ENCODE measurements around the gene CELF2.

The CELF2 gene

DNA sequence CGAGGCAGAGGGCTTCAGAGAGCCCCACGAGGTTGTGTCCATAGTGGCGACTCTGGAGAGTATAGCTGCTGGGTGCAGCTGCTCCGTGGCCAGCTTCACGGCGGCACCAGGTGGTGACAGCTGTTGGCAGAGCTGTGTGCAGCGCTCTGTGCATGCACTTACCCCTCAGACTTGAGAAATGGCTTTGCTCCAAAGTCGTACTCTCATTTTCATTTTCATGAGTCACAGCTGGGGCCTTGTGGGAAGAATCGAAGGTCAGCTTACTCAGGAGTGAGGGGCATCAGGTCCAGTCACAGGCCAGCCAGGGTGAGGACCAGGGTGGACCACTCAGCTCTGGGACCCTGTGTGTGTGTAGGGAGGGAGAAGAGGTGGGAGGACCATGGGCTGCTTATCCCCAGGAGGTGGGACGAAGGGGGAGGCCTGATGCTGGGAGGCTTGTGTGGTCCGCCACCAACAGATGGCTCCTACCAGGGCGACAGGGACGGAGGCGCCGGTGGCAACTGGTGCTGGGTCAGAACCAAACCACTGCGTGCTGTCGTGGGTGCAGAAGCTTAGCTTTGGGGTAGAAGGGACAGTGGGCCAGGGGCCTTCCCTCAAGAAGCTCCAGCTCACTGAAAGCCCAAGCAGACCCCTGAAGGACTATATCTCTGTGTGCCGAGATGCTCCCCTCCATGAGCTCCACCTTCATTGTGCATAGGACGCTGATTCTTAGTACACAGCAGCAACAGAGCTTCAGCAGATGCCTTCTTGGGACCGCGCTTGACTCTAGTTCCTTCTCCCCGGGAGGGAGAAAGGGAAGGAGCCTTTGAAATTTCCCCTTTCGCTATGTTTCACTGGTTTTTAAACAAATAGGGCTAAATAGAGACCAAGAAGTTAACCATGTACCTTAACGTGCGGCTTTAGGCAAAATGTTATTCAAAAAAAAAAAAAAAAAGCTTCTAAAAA lies 225.0 kb downstream of the CELF2 start:
- TF ChIP-seq ZNF48 (tag by site-specific recombination; IDR thresholded peaks at IDR 0.05) (no peak), ZNF175 (tag by site-specific recombination; IDR thresholded peaks at IDR 0.05) (no peak), KLF10 (tag by site-specific recombination; IDR thresholded peaks at IDR 0.05) (no peak), ZNF24 (tag by site-specific recombination; IDR thresholded peaks at IDR 0.05) (no peak), KLF9 (tag by site-specific recombination; IDR thresholded peaks at IDR 0.05; ENCODE audit: low read depth) (no peak), ZNF214 (tag by site-specific recombination; IDR thresholded peaks at IDR 0.05; ENCODE audit: borderline replicate concordance) (no peak), ZNF514 (tag by site-specific recombination; IDR thresholded peaks at IDR 0.05) (no peak), ZNF830 (tag by site-specific recombination; IDR thresholded peaks at IDR 0.05; ENCODE audit: low read depth) (no peak), ZNF138 (tag by site-specific recombination; IDR thresholded peaks at IDR 0.05; ENCODE audit: borderline replicate concordance) (no peak), ZNF366 (tag by site-specific recombination; conservative IDR thresholded peaks at IDR 0.05) (no peak), ZNF423 (tag by site-specific recombination; IDR thresholded peaks at IDR 0.05) (no peak), ZNF341 (tag by site-specific recombination; IDR thresholded peaks at IDR 0.05; ENCODE audit: low read depth) (no peak), ZNF776 (tag by site-specific recombination; IDR thresholded peaks at IDR 0.05; ENCODE audit: borderline replicate concordance) (no peak), HOXD13 (CRISPR knock-in tag; IDR thresholded peaks at IDR 0.05; ENCODE audit: borderline replicate concordance) (no peak), ZNF394 (tag by site-specific recombination; IDR thresholded peaks at IDR 0.05; ENCODE audit: borderline replicate concordance) (no peak), ZNF596 (tag by site-specific recombination; IDR thresholded peaks at IDR 0.05) (no peak)
- TF ChIP-seq, protein P1, sequence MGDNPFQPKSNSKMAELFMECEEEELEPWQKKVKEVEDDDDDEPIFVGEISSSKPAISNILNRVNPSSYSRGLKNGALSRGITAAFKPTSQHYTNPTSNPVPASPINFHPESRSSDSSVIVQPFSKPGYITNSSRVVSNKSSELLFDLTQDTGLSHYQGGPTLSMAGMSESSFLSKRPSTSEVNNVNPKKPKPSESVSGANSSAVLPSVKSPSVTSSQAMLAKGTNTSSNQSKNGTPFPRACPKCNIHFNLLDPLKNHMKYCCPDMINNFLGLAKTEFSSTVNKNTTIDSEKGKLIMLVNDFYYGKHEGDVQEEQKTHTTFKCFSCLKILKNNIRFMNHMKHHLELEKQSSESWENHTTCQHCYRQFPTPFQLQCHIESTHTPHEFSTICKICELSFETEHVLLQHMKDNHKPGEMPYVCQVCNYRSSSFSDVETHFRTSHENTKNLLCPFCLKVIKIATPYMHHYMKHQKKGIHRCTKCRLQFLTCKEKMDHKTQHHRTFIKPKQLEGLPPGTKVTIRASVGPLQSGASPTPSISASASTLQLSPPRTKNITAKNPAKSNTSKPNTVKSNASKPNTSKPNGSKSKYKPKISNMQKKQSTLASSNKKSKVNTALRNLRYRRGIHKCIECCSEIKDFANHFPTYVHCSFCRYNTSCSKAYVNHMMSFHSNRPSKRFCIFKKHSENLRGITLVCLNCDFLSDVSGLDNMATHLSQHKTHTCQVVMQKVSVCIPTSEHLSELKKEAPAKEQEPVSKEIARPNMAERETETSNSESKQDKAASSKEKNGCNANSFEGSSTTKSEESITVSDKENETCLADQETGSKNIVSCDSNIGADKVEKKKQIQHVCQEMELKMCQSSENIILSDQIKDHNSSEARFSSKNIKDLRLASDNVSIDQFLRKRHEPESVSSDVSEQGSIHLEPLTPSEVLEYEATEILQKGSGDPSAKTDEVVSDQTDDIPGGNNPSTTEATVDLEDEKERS (tag by site-specific recombination; IDR thresholded peaks at IDR 0.05), result no peak
- TF ChIP-seq, protein P2, sequence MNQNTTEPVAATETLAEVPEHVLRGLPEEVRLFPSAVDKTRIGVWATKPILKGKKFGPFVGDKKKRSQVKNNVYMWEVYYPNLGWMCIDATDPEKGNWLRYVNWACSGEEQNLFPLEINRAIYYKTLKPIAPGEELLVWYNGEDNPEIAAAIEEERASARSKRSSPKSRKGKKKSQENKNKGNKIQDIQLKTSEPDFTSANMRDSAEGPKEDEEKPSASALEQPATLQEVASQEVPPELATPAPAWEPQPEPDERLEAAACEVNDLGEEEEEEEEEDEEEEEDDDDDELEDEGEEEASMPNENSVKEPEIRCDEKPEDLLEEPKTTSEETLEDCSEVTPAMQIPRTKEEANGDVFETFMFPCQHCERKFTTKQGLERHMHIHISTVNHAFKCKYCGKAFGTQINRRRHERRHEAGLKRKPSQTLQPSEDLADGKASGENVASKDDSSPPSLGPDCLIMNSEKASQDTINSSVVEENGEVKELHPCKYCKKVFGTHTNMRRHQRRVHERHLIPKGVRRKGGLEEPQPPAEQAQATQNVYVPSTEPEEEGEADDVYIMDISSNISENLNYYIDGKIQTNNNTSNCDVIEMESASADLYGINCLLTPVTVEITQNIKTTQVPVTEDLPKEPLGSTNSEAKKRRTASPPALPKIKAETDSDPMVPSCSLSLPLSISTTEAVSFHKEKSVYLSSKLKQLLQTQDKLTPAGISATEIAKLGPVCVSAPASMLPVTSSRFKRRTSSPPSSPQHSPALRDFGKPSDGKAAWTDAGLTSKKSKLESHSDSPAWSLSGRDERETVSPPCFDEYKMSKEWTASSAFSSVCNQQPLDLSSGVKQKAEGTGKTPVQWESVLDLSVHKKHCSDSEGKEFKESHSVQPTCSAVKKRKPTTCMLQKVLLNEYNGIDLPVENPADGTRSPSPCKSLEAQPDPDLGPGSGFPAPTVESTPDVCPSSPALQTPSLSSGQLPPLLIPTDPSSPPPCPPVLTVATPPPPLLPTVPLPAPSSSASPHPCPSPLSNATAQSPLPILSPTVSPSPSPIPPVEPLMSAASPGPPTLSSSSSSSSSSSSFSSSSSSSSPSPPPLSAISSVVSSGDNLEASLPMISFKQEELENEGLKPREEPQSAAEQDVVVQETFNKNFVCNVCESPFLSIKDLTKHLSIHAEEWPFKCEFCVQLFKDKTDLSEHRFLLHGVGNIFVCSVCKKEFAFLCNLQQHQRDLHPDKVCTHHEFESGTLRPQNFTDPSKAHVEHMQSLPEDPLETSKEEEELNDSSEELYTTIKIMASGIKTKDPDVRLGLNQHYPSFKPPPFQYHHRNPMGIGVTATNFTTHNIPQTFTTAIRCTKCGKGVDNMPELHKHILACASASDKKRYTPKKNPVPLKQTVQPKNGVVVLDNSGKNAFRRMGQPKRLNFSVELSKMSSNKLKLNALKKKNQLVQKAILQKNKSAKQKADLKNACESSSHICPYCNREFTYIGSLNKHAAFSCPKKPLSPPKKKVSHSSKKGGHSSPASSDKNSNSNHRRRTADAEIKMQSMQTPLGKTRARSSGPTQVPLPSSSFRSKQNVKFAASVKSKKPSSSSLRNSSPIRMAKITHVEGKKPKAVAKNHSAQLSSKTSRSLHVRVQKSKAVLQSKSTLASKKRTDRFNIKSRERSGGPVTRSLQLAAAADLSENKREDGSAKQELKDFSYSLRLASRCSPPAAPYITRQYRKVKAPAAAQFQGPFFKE (tag by site-specific recombination; IDR thresholded peaks at IDR 0.05; ENCODE audit: borderline replicate concordance), result no peak
- TF ChIP-seq, protein P3, sequence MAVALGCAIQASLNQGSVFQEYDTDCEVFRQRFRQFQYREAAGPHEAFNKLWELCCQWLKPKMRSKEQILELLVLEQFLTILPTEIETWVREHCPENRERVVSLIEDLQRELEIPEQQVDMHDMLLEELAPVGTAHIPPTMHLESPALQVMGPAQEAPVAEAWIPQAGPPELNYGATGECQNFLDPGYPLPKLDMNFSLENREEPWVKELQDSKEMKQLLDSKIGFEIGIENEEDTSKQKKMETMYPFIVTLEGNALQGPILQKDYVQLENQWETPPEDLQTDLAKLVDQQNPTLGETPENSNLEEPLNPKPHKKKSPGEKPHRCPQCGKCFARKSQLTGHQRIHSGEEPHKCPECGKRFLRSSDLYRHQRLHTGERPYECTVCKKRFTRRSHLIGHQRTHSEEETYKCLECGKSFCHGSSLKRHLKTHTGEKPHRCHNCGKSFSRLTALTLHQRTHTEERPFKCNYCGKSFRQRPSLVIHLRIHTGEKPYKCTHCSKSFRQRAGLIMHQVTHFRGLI (tag by site-specific recombination; IDR thresholded peaks at IDR 0.05), result no peak
- TF ChIP-seq, protein P4, sequence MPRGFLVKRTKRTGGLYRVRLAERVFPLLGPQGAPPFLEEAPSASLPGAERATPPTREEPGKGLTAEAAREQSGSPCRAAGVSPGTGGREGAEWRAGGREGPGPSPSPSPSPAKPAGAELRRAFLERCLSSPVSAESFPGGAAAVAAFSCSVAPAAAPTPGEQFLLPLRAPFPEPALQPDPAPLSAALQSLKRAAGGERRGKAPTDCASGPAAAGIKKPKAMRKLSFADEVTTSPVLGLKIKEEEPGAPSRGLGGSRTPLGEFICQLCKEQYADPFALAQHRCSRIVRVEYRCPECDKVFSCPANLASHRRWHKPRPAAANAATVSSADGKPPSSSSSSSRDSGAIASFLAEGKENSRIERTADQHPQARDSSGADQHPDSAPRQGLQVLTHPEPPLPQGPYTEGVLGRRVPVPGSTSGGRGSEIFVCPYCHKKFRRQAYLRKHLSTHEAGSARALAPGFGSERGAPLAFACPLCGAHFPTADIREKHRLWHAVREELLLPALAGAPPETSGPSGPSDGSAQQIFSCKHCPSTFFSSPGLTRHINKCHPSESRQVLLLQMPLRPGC (tag by site-specific recombination; IDR thresholded peaks at IDR 0.05), result no peak
- Histone ChIP-seq H3K9me3 (ENCODE audit: control insufficient read depth, insufficient read depth, low read depth, low read length) (no peaks in the 10 kb centered on the region), H3K4me3 (ENCODE audit: low read depth, low read length) (no peak overlapping the region), H3K4me1 (ENCODE audit: control insufficient read depth, insufficient read depth, low read length) (no peaks in the 10 kb centered on the region), H3K27ac (ENCODE audit: extremely low read depth, low read depth, low read length) (no peak overlapping the region), H3K36me3 (ENCODE audit: control insufficient read depth in 2 of 2, insufficient read depth in 1 of 2, low read length in 2 of 2) (no peaks in the 10 kb centered on the region)
- ChIA-PET POLR2A (no interaction called here), CTCF (no interaction called here)
